HepG2 (cell line): Measurements from ENCODE around the gene KCNQ2. TPM values are rescaled to one million over a fixed set of nuclear protein-coding genes. Genes with fewer than 3 reads are reported as not detected.

ENCODE experiments used
- ARID5B ChIP-seq: IDR thresholded peaks from 2 replicates; pipeline ENCODE4 v1.4.0; 2020; ENCODE audit warnings: mild to moderate bottlenecking, missing genetic modification reagents
- DNMT3B ChIP-seq: conservative IDR thresholded peaks from 2 replicates; pipeline ENCODE4 v1.6.1; 2016; ENCODE audit warnings: missing biosample characterization, control low read depth
- GATAD1 ChIP-seq: IDR thresholded peaks from 2 replicates; pipeline ENCODE4 v1.6.1; 2016; ENCODE audit warnings: missing genetic modification reagents, missing compliant biosample characterization
- NKX3-1 ChIP-seq: sonication (generic); formaldehyde crosslinking; IDR thresholded peaks from 2 replicates; pipeline ENCODE4 v1.5.0; 2020; ENCODE audit warnings: missing genetic modification reagents
- RAD51 ChIP-seq: fragments of 450-650 bp; IDR thresholded peaks from 2 replicates; pipeline ENCODE4 v1.6.1; 2016; ENCODE audit warnings: borderline replicate concordance
- SNAI1 ChIP-seq: sonication (generic); formaldehyde crosslinking; IDR thresholded peaks from 2 replicates; pipeline ENCODE4 v1.5.0; 2020; ENCODE audit warnings: mild to moderate bottlenecking, missing genetic modification reagents, borderline replicate concordance
- SP5 ChIP-seq: IDR thresholded peaks from 2 replicates; pipeline ENCODE4 v1.6.1; 2016; ENCODE audit warnings: low read depth, borderline replicate concordance
- TEAD2 ChIP-seq: sonication (generic); formaldehyde crosslinking; IDR thresholded peaks from 2 replicates; pipeline ENCODE4 v1.9.0; 2021; ENCODE audit warnings: missing genetic modification reagents
- TEAD3 ChIP-seq: optimal IDR thresholded peaks from 2 replicates; pipeline ENCODE3; 2016; ENCODE audit warnings: borderline replicate concordance
- THAP11 ChIP-seq: IDR thresholded peaks from 2 replicates; pipeline ENCODE4 v1.6.1; 2016; ENCODE audit warnings: missing biosample characterization, missing genetic modification reagents
- ZBTB39 ChIP-seq: sonication (generic); formaldehyde crosslinking; IDR thresholded peaks from 2 replicates; pipeline ENCODE4 v1.5.0; 2020; ENCODE audit warnings: missing genetic modification reagents
- ZNF205 ChIP-seq: IDR thresholded peaks from 2 replicates; pipeline ENCODE4 v1.6.1; 2018; ENCODE audit warnings: missing biosample characterization, missing genetic modification reagents
- ZNF225 ChIP-seq: sonication (generic); formaldehyde crosslinking; IDR thresholded peaks from 2 replicates; pipeline ENCODE4 v1.4.0; 2020; ENCODE audit warnings: mild to moderate bottlenecking, missing genetic modification reagents
- ZNF280D ChIP-seq: sonication (generic); formaldehyde crosslinking; IDR thresholded peaks from 2 replicates; pipeline ENCODE4 v1.5.1; 2020; ENCODE audit warnings: mild to moderate bottlenecking, missing genetic modification reagents
- ZNF589 ChIP-seq: sonication (generic); formaldehyde crosslinking; conservative IDR thresholded peaks from 2 replicates; pipeline ENCODE4 v1.8.0; 2022; ENCODE audit warnings: mild to moderate bottlenecking, moderate library complexity, missing genetic modification reagents
- ZNF660 ChIP-seq: sonication (generic); formaldehyde crosslinking; IDR thresholded peaks from 2 replicates; pipeline ENCODE4 v1.5.1; 2020; ENCODE audit warnings: mild to moderate bottlenecking, low read depth, missing genetic modification reagents, borderline replicate concordance
- ZSCAN5A ChIP-seq: sonication (generic); formaldehyde crosslinking; IDR thresholded peaks from 2 replicates; pipeline ENCODE4 v1.8.0; 2022; ENCODE audit warnings: mild to moderate bottlenecking, missing genetic modification reagents, borderline replicate concordance
- polyA plus RNA-seq, 8 experiments: library from polyadenylated mRNA; depleted of rRNA in 3 of 8; stranded (reverse) in 7 of 8; unstranded in 1 of 8; fragments of >200 nt; fragmentation: Illumina TruSeq in 4 of 8; extraction: Trizol in 4 of 8; gene quantifications; 2 replicates each; pipeline versions ENCODE4 v1.2.1 to v1.2.3, GENCODE V29; 2011 to 2016; ENCODE audit warnings: low read depth in 4 of 8, missing spikeins in 1 of 8, mixed read lengths in 1 of 8; ENCODE audit not compliant: insufficient read depth in 1 of 8
- total RNA-seq, 5 experiments: library from RNA; depleted of rRNA; stranded (reverse); fragments of >200 nt; fragmentation: Illumina TruSeq; extraction: Trizol; gene quantifications; 2 replicates each; pipeline ENCODE4 v1.2.3, GENCODE V29; 2016; ENCODE audit warnings: low read depth in 1 of 5
- TF ChIP-seq, protein P1 (sequence below): sonication (generic); formaldehyde crosslinking; IDR thresholded peaks from 2 replicates; pipeline ENCODE4 v1.5.1; 2020; ENCODE audit warnings: mild to moderate bottlenecking, missing genetic modification reagents, borderline replicate concordance

KCNQ2 gene
- total and polyA plus RNA-seq, 2 of the 13 experiments (the other 11 are each of a cell fraction or from before 2014, with no cell fraction given): not detected

DNA sequence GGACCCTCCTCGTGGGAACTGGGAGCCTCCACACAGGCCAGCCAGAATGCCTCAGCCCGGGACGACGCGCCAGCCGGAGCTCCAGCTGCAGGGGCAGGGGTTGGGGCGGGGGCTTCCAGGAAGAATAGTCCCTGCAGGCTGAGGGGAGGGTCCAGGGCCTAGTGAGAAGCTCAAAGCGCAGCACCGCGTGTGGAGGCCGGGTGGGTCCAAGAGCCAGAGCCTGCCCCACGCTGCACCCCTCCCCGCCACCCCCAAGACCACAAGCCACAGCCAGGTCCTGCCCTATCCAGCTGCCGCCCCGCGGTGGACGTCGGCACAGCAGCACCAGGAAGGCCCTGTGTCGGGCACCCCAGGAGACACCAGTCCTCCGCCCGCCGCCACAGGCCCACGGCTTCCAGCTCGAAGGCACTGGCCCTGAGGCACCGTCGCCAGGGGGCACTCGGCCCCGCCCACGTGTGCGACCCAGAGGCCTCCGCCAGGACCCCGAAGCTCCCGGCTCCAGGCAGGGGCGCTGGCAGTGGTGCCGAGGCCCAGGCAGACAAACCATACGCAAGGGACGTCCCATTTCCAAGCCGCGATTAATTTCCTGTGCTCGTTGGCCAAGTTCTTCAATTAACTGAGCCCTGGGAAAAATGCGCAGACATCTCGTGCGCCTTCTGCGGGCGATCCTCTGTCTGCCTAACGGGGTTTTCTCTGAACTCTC is 19.5 kb downstream of the KCNQ2 start (continued):
- TF ChIP-seq ZBTB39 (CRISPR knock-in tag): no peak
- TF ChIP-seq THAP11 (CRISPR knock-in tag): no peak
- no peak for TF ChIP-seq ZNF205
- TF ChIP-seq ZNF589 (CRISPR knock-in tag): no peak
- no peak for TF ChIP-seq SNAI1 (CRISPR knock-in tag)
- no peak for TF ChIP-seq ARID5B (CRISPR knock-in tag)
- TF ChIP-seq TEAD2 (CRISPR knock-in tag): no peak
- TF ChIP-seq ZNF280D (CRISPR knock-in tag): 0 out of 2 replicates have a peak, but pooled peaks have one; percentile 24
- TF ChIP-seq DNMT3B (CRISPR knock-in tag): no peak
- TF ChIP-seq GATAD1: no peak
- TF ChIP-seq ZNF660 (CRISPR knock-in tag): no peak
- TF ChIP-seq TEAD3 (CRISPR knock-in tag): peak; percentile 9
- TF ChIP-seq ZSCAN5A (CRISPR knock-in tag): no peak
- TF ChIP-seq, protein P1, sequence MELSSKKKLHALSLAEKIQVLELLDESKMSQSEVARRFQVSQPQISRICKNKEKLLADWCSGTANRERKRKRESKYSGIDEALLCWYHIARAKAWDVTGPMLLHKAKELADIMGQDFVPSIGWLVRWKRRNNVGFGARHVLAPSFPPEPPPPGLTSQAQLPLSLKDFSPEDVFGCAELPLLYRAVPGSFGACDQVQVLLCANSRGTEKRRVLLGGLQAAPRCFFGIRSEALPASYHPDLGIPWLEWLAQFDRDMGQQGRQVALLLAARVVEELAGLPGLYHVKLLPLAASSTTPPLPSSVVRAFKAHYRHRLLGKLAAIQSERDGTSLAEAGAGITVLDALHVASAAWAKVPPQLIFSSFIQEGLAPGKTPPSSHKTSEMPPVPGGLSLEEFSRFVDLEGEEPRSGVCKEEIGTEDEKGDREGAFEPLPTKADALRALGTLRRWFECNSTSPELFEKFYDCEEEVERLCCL (CRISPR knock-in tag): no peak
- no peak for TF ChIP-seq SP5 (CRISPR knock-in tag)
- no peak for TF ChIP-seq ZNF225 (CRISPR knock-in tag)
- TF ChIP-seq RAD51: no peak
- no peak for TF ChIP-seq NKX3-1 (CRISPR knock-in tag)
